Effector memory CD4-positive, alpha-beta T cell (primary cell): Measurements from ENCODE around the gene HTRA1.

ENCODE experiments used
- DNase-seq, 3 donors: peaks; one replicate each; pipeline ENCODE4 v3.0.0-alpha.2; 2020
- H3K27ac ChIP-seq: 2 replicates; pipeline ENCODE4 v1.7.0; 2013; ENCODE audit warnings: mild to moderate bottlenecking, low read length, moderate library complexity; ENCODE audit not compliant: insufficient read depth, poor library complexity, severe bottlenecking
- H3K27me3 ChIP-seq: replicated peaks from 2 replicates; pipeline ENCODE4 v1.7.0; 2013; ENCODE audit warnings: mild to moderate bottlenecking, low read length; ENCODE audit not compliant: insufficient read depth, control insufficient read depth, poor library complexity, severe bottlenecking
- H3K36me3 ChIP-seq: 2 replicates; pipeline ENCODE4 v1.7.0; 2013; ENCODE audit warnings: mild to moderate bottlenecking, low read length, moderate library complexity; ENCODE audit not compliant: control insufficient read depth, insufficient read depth
- H3K4me1 ChIP-seq: 2 replicates; pipeline ENCODE4 v1.7.0; 2013; ENCODE audit warnings: low read length, mild to moderate bottlenecking; ENCODE audit not compliant: control insufficient read depth, insufficient read depth, poor library complexity, severe bottlenecking
- H3K4me3 ChIP-seq: 2 replicates; pipeline ENCODE4 v1.7.0; 2013; ENCODE audit warnings: low read length, low read depth, mild to moderate bottlenecking; ENCODE audit not compliant: insufficient read depth, poor library complexity, severe bottlenecking
- H3K9me3 ChIP-seq: 2 replicates; pipeline ENCODE4 v1.7.0; 2013; ENCODE audit warnings: mild to moderate bottlenecking, low read length, moderate library complexity; ENCODE audit not compliant: control insufficient read depth

Gene HTRA1

GRCh38 chr10:122426829-122427228 is 34.5 kb upstream of the HTRA1 start:
- H3K27me3 ChIP-seq, result no peaks in the 10 kb centered on the region
- no peak overlapping the region for H3K4me3 ChIP-seq
- H3K27ac ChIP-seq, result no peak overlapping the region
- peaks cover 8% of the 10 kb centered on the region for H3K36me3 ChIP-seq
- peaks cover 13% of the 10 kb centered on the region for H3K4me1 ChIP-seq
- no peak for DNase-seq
- H3K9me3 ChIP-seq, result no peaks in the 10 kb centered on the region

- Histone ChIP-seq H3K27ac (no peak overlapping the region), H3K4me3 (no peak overlapping the region), H3K27me3 (no peaks in the 10 kb centered on the region), H3K9me3 (no peaks in the 10 kb centered on the region), H3K4me1 (peaks cover 9% of the 10 kb centered on the region), H3K36me3 (peaks cover 8% of the 10 kb centered on the region)
- DNase-seq, result no peak
Measured at GRCh38 chr10:122427280-122427679, 34.1 kb upstream of the HTRA1 start.

GRCh38 chr10:122435212-122435827 is 26.0 kb upstream of the HTRA1 start:
- no peak for DNase-seq
- no peak overlapping the region for H3K27ac ChIP-seq
- H3K36me3 ChIP-seq, result no peaks in the 10 kb centered on the region
- H3K9me3 ChIP-seq, result no peaks in the 10 kb centered on the region
- H3K27me3 ChIP-seq, result no peaks in the 10 kb centered on the region
- no peak overlapping the region for H3K4me3 ChIP-seq
- H3K4me1 ChIP-seq, result no peaks in the 10 kb centered on the region

- Histone ChIP-seq H3K4me1 (no peaks in the 10 kb centered on the region), H3K27me3 (no peaks in the 10 kb centered on the region), H3K27ac (no peak overlapping the region), H3K9me3 (no peaks in the 10 kb centered on the region), H3K36me3 (no peaks in the 10 kb centered on the region), H3K4me3 (no peak overlapping the region)
- DNase-seq, result no peak
Measured at GRCh38 chr10:122441961-122442360, 19.4 kb upstream of the HTRA1 start.

- Histone ChIP-seq H3K4me3 (no peak overlapping the region), H3K36me3 (no peaks in the 10 kb centered on the region), H3K9me3 (no peaks in the 10 kb centered on the region), H3K4me1 (no peaks in the 10 kb centered on the region), H3K27ac (no peak overlapping the region), H3K27me3 (no peaks in the 10 kb centered on the region)
- no peak for DNase-seq
Measured at GRCh38 chr10:122445469-122445868, 15.9 kb upstream of the HTRA1 start.

GRCh38 chr10:122445904-122446303 is 15.4 kb upstream of the HTRA1 start:
- Histone ChIP-seq H3K4me1 (no peaks in the 10 kb centered on the region), H3K36me3 (no peaks in the 10 kb centered on the region), H3K27me3 (no peaks in the 10 kb centered on the region), H3K9me3 (no peaks in the 10 kb centered on the region), H3K27ac (no peak overlapping the region), H3K4me3 (no peak overlapping the region)
- DNase-seq, result no peak

GRCh38 chr10:122446668-122447423 is 14.5 kb upstream of the HTRA1 start:
- DNase-seq, result no peak

GRCh38 chr10:122448600-122448999 is 12.8 kb upstream of the HTRA1 start:
- no peak overlapping the region for H3K27ac ChIP-seq

More at GRCh38 chr10:122446668-122447423, 14.5 kb upstream of the HTRA1 start:
- no peaks in the 10 kb centered on the region for H3K36me3 ChIP-seq
- H3K9me3 ChIP-seq, result no peaks in the 10 kb centered on the region
- no peak overlapping the region for H3K4me3 ChIP-seq
- no peak overlapping the region for H3K27ac ChIP-seq
- no peaks in the 10 kb centered on the region for H3K4me1 ChIP-seq
- no peaks in the 10 kb centered on the region for H3K27me3 ChIP-seq

GRCh38 chr10:122449153-122449552 is 12.2 kb upstream of the HTRA1 start:
- Histone ChIP-seq H3K27ac (no peak overlapping the region), H3K36me3 (no peaks in the 10 kb centered on the region), H3K9me3 (no peaks in the 10 kb centered on the region), H3K27me3 (no peaks in the 10 kb centered on the region), H3K4me3 (no peak overlapping the region), H3K4me1 (no peaks in the 10 kb centered on the region)
- no peak for DNase-seq

More at GRCh38 chr10:122448600-122448999, 12.8 kb upstream of the HTRA1 start:
- H3K27me3 ChIP-seq, result no peaks in the 10 kb centered on the region
- H3K4me3 ChIP-seq, result no peak overlapping the region
- no peak for DNase-seq
- no peaks in the 10 kb centered on the region for H3K36me3 ChIP-seq
- H3K9me3 ChIP-seq, result no peaks in the 10 kb centered on the region
- no peaks in the 10 kb centered on the region for H3K4me1 ChIP-seq

- no peak overlapping the region for H3K4me3 ChIP-seq
- H3K36me3 ChIP-seq, result no peaks in the 10 kb centered on the region
- H3K4me1 ChIP-seq, result no peaks in the 10 kb centered on the region
- DNase-seq, result no peak
- no peaks in the 10 kb centered on the region for H3K27me3 ChIP-seq
- no peaks in the 10 kb centered on the region for H3K9me3 ChIP-seq
- no peak overlapping the region for H3K27ac ChIP-seq
Measured at GRCh38 chr10:122450353-122450990, 10.9 kb upstream of the HTRA1 start.
